IMR-90 (cell line): ENCODE measurements around the gene NKAPL.
A peak's percentile ranks its signal among the peaks of the same experiment; 100 is the strongest.

ENCODE experiments used
- BHLHE40 ChIP-seq: fragments of 150-350 bp; IDR thresholded peaks from 2 replicates; pipeline ENCODE4 v1.6.1; 2016; ENCODE audit warnings: mild to moderate bottlenecking, low read depth, low read length
- CEBPB ChIP-seq: IDR thresholded peaks from 2 replicates; pipeline ENCODE4 v1.6.1; 2012; ENCODE audit warnings: low read depth, low read length, improper control_type of control experiment
- CHD1 ChIP-seq: IDR thresholded peaks from 2 replicates; pipeline ENCODE4 v1.6.1; 2012; ENCODE audit warnings: low read depth, low read length, improper control_type of control experiment
- ELK1 ChIP-seq: fragments of 150-350 bp; IDR thresholded peaks from 2 replicates; pipeline ENCODE4 v1.6.1; 2016; ENCODE audit warnings: low read depth, mild to moderate bottlenecking, low read length, moderate library complexity, borderline replicate concordance
- MAFK ChIP-seq: IDR thresholded peaks from 2 replicates; pipeline ENCODE4 v1.6.1; 2012; ENCODE audit warnings: low read depth, low read length, improper control_type of control experiment
- POLR2A ChIP-seq: IDR thresholded peaks from 2 replicates; pipeline ENCODE4 v1.6.1; 2012; ENCODE audit warnings: mild to moderate bottlenecking, low read depth, low read length
- RAD21 ChIP-seq: IDR thresholded peaks from 2 replicates; pipeline ENCODE4 v1.6.1; 2012; ENCODE audit warnings: low read length, improper control_type of control experiment
- RFX5 ChIP-seq: IDR thresholded peaks from 2 replicates; pipeline ENCODE4 v1.8.0; 2012; ENCODE audit warnings: low read depth, mild to moderate bottlenecking, low read length, moderate library complexity
- USF2 ChIP-seq: fragments of 150-350 bp; IDR thresholded peaks from 2 replicates; pipeline ENCODE4 v1.6.1; 2017; ENCODE audit warnings: mild to moderate bottlenecking, antibody characterized with exemption, low read length, low read depth
- TF ChIP-seq, protein P1 (sequence below): conservative IDR thresholded peaks from 2 replicates; pipeline ENCODE4 v1.5.1; 2012; ENCODE audit warnings: mild to moderate bottlenecking, low read depth, low read length, improper control_type of control experiment

- TF ChIP-seq, protein P1, sequence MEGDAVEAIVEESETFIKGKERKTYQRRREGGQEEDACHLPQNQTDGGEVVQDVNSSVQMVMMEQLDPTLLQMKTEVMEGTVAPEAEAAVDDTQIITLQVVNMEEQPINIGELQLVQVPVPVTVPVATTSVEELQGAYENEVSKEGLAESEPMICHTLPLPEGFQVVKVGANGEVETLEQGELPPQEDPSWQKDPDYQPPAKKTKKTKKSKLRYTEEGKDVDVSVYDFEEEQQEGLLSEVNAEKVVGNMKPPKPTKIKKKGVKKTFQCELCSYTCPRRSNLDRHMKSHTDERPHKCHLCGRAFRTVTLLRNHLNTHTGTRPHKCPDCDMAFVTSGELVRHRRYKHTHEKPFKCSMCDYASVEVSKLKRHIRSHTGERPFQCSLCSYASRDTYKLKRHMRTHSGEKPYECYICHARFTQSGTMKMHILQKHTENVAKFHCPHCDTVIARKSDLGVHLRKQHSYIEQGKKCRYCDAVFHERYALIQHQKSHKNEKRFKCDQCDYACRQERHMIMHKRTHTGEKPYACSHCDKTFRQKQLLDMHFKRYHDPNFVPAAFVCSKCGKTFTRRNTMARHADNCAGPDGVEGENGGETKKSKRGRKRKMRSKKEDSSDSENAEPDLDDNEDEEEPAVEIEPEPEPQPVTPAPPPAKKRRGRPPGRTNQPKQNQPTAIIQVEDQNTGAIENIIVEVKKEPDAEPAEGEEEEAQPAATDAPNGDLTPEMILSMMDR = no peak
- TF ChIP-seq POLR2A (no peak), ELK1 (no peak), CHD1 (no peak), MAFK (peak; percentile 88), USF2 (no peak), BHLHE40 (0 out of 2 replicates have a peak, but pooled peaks have one; percentile 24), RAD21 (no peak), CEBPB (no peak), RFX5 (no peak)
These were observed 10.4 kb downstream of the NKAPL start for GRCh38 chr6:28269492-28269891.
